K562 (cell line): ENCODE data around the gene CD44. TPM values are rescaled to one million over a fixed set of nuclear protein-coding genes. Genes with fewer than 3 reads are reported as not detected.

ENCODE experiments used
- CCNT2 ChIP-seq: IDR thresholded peaks from 2 replicates; pipeline ENCODE4 v1.6.1; 2011; ENCODE audit warnings: borderline replicate concordance, low read depth, mild to moderate bottlenecking, moderate library complexity, mixed read lengths, low read length; ENCODE audit not compliant: insufficient read length; ENCODE audit errors: extremely low read depth
- CHD4 ChIP-seq: fragments of 200-600 bp; sonication (generic); IDR thresholded peaks from 3 replicates; pipeline ENCODE4 v1.6.1; 2012; ENCODE audit warnings: low read depth, mild to moderate bottlenecking, mixed read lengths, low read length, inconsistent platforms; ENCODE audit not compliant: insufficient read depth, insufficient replicate concordance, poor library complexity, severe bottlenecking
- EP400 ChIP-seq: fragments of 450-650 bp; IDR thresholded peaks from 2 replicates; pipeline ENCODE4 v1.6.1; 2017; ENCODE audit warnings: antibody characterized with exemption, mild to moderate bottlenecking, moderate library complexity
- FOSL1 ChIP-seq: fragments of 200-800 bp; sonication (Bioruptor generic); conservative IDR thresholded peaks from 2 replicates; pipeline ENCODE4 v1.6.1; 2016; ENCODE audit warnings: missing genetic modification characterization, missing compliant biosample characterization
- GABPA ChIP-seq: fragments of 200-800 bp; sonication (Bioruptor generic); conservative IDR thresholded peaks from 2 replicates; pipeline ENCODE4 v1.6.1; 2016; ENCODE audit warnings: low read depth, missing genetic modification characterization, missing compliant biosample characterization
- HSF4 ChIP-seq: fragments of 250-450 bp; sonication (Bioruptor Pico); IDR thresholded peaks from 2 replicates; pipeline ENCODE4 v2.1.2; 2022; ENCODE audit warnings: mild to moderate bottlenecking, moderate library complexity, borderline replicate concordance
- SNRNP70 ChIP-seq: fragments of 200-400 bp; formaldehyde crosslinking; optimal IDR thresholded peaks from 2 replicates; pipeline ENCODE3; 2017; ENCODE audit warnings: low read depth, low read length
- TAL1 ChIP-seq: fragments of 450-650 bp; IDR thresholded peaks from 2 replicates; pipeline ENCODE4 v1.6.1; 2016; ENCODE audit warnings: mild to moderate bottlenecking
- ZBTB17 ChIP-seq: fragments of 450-650 bp; formaldehyde crosslinking; IDR thresholded peaks from 2 replicates; pipeline ENCODE4 v1.4.0; 2020; ENCODE audit warnings: mild to moderate bottlenecking
- polyA plus RNA-seq, 8 experiments: library from polyadenylated mRNA; depleted of rRNA in 4 of 8; stranded (reverse) in 5 of 8; unstranded in 3 of 8; fragments of >200 nt; fragmentation: Nextera tagmentation in 2 of 8; fragmentation: Illumina TruSeq in 1 of 8; extraction: Ambion mirVana in 2 of 8; extraction: Trizol in 1 of 8; gene quantifications; 2 replicates each; pipeline versions ENCODE4 v1.2.1 to v1.2.3, GENCODE V29; 2011 to 2014; ENCODE audit warnings: inconsistent platforms in 1 of 8, missing spikeins in 1 of 8
- total RNA-seq, 7 experiments: library from RNA; depleted of rRNA in 6 of 7; stranded (reverse); fragments of >200 nt in 6 of 7; fragmentation: Illumina TruSeq in 2 of 7; extraction: Trizol in 2 of 7; gene quantifications; 2 replicates each; pipeline versions ENCODE4 v1.2.1 to v1.2.3, GENCODE V29; 2011 to 2021; ENCODE audit warnings: low replicate concordance in 1 of 7
- TF ChIP-seq, protein P1 (sequence below): fragments of 250-450 bp; sonication (Bioruptor Pico); IDR thresholded peaks from 2 replicates; pipeline ENCODE4 v1.5.0; 2021; ENCODE audit warnings: mild to moderate bottlenecking, moderate library complexity
- TF ChIP-seq, protein P2 (sequence below): fragments of 450-650 bp; formaldehyde crosslinking; IDR thresholded peaks from 2 replicates; pipeline ENCODE4 v1.4.0; 2020; ENCODE audit warnings: mild to moderate bottlenecking
- TF ChIP-seq, protein P3 (sequence below): fragments of 450-650 bp; formaldehyde crosslinking; IDR thresholded peaks from 2 replicates; pipeline ENCODE4 v1.4.0; 2020; ENCODE audit warnings: mild to moderate bottlenecking, moderate library complexity
- TF ChIP-seq, protein P4 (sequence below): sonication (generic); formaldehyde crosslinking; IDR thresholded peaks from 2 replicates; pipeline ENCODE4 v1.8.1; 2023; ENCODE audit warnings: mild to moderate bottlenecking, missing genetic modification reagents
- TF ChIP-seq, protein P5 (sequence below): fragments of 200-400 bp; formaldehyde crosslinking; IDR thresholded peaks from 2 replicates; pipeline ENCODE4 v1.6.1; 2017; ENCODE audit warnings: mild to moderate bottlenecking, low read depth, low read length, moderate library complexity

The CD44 gene
- total and polyA plus RNA-seq, 9 of the 15 experiments (the other 6 are each of a cell fraction or from before 2014, with no cell fraction given): 1.2 to 13.9 (median 3.0) TPM

DNA sequence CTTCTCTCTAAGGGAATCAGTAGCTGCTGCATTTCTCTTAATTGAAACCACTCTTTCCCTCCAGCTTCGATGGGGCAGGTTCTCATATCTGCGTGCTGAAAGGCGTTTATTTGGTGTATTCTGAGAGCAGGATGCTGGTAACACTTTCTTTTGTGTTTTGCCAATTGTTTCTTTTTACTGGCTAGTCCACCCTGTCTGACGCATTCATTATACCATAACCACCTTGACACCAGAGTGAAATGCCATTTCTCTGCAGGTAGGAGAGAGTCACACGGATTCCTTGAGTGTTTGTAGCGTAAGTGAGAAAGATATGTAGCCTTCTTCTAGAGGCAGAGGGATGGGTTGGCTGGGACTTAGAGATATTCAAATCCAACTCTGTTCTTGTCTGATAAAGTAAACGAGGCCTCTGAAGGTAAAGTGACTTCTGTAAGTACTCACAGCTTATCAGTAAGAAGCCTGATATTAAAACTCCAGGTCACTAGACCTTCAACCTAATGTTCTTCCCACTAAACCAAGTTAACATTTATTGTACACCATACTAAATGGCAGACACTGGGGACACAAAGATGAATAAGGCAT, 21.4 kb downstream of the CD44 start (continued):
- TF ChIP-seq, protein P1, sequence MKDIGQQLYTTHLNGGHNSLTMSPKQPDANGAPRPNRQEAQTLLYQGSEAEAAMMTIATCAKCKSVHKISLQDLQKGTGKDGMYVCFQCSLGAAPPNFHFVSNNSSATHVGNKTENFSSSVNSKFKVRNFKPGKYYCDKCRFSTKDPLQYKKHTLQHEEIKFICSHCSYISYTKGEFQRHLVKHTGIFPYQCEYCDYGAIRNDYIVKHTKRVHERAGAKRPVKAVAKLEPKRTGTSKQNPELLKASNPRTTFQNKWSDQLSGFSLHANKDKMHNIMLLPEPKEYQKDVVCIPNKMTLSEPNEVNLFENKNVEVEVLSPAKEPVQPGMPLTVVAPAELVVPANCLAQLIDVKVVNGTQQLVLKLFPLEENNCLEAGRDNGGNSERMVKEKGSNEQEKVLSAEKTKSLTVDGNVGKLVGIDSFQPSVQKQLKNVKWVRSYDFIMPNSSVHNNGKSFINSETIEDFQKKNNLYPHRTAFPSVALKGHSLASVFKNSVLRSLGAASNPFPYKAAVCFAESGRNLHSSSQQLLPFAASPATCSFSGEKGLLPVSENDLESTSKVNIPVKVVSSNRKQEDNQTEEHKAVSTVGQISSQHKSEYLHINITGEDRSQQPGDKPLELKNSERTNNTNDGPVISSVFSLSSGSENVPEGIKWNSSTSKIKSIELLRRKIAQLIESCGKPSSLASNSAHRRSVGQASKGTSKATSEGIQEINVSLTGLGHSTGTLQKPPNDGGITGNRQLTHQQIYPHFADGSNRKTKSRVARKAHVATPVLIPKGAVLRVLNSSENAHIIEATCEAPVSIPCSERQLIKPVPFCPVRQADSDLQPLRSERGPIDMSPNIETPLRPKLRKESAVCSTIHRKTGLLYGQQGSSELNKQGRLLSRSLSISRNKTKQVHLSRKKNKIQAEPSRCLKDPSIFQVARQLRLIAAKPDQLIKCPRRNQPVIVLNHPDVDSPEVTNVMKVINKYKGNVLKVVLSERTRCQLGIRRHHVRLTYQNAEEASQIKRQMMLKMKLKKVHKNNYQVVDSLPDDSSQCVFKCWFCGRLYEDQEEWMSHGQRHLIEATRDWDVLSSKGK (CRISPR knock-in tag): no peak
- no peak for TF ChIP-seq EP400
- TF ChIP-seq, protein P2, sequence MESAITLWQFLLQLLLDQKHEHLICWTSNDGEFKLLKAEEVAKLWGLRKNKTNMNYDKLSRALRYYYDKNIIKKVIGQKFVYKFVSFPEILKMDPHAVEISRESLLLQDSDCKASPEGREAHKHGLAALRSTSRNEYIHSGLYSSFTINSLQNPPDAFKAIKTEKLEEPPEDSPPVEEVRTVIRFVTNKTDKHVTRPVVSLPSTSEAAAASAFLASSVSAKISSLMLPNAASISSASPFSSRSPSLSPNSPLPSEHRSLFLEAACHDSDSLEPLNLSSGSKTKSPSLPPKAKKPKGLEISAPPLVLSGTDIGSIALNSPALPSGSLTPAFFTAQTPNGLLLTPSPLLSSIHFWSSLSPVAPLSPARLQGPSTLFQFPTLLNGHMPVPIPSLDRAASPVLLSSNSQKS (CRISPR knock-in tag): no peak
- TF ChIP-seq, protein P3, sequence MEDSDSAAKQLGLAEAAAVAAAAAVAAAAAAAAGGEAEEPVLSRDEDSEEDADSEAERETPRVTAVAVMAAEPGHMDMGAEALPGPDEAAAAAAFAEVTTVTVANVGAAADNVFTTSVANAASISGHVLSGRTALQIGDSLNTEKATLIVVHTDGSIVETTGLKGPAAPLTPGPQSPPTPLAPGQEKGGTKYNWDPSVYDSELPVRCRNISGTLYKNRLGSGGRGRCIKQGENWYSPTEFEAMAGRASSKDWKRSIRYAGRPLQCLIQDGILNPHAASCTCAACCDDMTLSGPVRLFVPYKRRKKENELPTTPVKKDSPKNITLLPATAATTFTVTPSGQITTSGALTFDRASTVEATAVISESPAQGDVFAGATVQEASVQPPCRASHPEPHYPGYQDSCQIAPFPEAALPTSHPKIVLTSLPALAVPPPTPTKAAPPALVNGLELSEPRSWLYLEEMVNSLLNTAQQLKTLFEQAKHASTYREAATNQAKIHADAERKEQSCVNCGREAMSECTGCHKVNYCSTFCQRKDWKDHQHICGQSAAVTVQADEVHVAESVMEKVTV (CRISPR knock-in tag): no peak
- TF ChIP-seq TAL1: peak; percentile 63
- no peak for TF ChIP-seq CHD4
- TF ChIP-seq HSF4 (CRISPR knock-in tag): no peak
- TF ChIP-seq CCNT2: no peak
- no peak for TF ChIP-seq GABPA (tag)
- TF ChIP-seq, protein P4, sequence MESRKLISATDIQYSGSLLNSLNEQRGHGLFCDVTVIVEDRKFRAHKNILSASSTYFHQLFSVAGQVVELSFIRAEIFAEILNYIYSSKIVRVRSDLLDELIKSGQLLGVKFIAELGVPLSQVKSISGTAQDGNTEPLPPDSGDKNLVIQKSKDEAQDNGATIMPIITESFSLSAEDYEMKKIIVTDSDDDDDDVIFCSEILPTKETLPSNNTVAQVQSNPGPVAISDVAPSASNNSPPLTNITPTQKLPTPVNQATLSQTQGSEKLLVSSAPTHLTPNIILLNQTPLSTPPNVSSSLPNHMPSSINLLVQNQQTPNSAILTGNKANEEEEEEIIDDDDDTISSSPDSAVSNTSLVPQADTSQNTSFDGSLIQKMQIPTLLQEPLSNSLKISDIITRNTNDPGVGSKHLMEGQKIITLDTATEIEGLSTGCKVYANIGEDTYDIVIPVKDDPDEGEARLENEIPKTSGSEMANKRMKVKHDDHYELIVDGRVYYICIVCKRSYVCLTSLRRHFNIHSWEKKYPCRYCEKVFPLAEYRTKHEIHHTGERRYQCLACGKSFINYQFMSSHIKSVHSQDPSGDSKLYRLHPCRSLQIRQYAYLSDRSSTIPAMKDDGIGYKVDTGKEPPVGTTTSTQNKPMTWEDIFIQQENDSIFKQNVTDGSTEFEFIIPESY (CRISPR knock-in tag): no peak
- TF ChIP-seq FOSL1 (tag): 0 out of 2 replicates have a peak, but pooled peaks have one; percentile 27
- no peak for TF ChIP-seq ZBTB17 (CRISPR knock-in tag)
- TF ChIP-seq, protein P5, sequence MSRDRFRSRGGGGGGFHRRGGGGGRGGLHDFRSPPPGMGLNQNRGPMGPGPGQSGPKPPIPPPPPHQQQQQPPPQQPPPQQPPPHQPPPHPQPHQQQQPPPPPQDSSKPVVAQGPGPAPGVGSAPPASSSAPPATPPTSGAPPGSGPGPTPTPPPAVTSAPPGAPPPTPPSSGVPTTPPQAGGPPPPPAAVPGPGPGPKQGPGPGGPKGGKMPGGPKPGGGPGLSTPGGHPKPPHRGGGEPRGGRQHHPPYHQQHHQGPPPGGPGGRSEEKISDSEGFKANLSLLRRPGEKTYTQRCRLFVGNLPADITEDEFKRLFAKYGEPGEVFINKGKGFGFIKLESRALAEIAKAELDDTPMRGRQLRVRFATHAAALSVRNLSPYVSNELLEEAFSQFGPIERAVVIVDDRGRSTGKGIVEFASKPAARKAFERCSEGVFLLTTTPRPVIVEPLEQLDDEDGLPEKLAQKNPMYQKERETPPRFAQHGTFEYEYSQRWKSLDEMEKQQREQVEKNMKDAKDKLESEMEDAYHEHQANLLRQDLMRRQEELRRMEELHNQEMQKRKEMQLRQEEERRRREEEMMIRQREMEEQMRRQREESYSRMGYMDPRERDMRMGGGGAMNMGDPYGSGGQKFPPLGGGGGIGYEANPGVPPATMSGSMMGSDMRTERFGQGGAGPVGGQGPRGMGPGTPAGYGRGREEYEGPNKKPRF: no peak
- TF ChIP-seq SNRNP70: no peak
